Measurements from ENCODE around the gene PPM1A.

The PPM1A gene

DNA sequence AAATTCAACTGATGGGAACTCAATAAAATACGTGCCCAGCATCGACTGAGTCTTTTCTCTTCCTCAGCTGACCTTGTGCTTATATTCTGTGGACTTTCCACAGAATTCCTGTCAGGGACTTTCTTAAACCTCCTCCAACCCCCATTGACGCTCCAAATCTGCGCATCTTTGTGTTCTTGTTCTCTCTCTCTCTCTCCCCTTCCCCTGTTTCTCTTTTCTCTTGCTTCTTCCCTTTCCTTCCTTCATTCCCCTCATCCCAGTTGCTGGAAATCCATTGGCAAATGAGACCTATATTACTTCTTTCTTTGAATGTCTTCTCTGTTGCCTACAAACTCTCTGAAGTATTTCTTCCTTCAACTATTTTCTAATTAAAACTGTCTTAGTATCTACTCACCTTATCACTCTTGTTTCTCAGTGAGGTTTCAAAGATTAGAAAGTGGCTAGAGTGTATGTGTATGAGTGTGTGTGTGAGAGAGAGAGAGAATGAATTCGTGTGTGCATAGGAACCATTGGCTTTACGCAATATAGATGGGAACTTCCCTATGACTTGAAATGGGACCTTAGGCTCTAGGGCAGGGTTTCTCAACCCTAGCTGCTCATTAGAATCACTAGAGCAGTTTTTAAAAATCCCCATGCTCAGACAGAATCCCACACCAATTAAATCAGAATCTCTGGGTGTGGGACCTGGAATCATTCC, 42.0 kb upstream of the PPM1A start:
- H3K27ac ChIP-seq = no peak overlapping the region
- H3K36me3 ChIP-seq = no peaks in the 10 kb centered on the region
- TF ChIP-seq, protein P1, sequence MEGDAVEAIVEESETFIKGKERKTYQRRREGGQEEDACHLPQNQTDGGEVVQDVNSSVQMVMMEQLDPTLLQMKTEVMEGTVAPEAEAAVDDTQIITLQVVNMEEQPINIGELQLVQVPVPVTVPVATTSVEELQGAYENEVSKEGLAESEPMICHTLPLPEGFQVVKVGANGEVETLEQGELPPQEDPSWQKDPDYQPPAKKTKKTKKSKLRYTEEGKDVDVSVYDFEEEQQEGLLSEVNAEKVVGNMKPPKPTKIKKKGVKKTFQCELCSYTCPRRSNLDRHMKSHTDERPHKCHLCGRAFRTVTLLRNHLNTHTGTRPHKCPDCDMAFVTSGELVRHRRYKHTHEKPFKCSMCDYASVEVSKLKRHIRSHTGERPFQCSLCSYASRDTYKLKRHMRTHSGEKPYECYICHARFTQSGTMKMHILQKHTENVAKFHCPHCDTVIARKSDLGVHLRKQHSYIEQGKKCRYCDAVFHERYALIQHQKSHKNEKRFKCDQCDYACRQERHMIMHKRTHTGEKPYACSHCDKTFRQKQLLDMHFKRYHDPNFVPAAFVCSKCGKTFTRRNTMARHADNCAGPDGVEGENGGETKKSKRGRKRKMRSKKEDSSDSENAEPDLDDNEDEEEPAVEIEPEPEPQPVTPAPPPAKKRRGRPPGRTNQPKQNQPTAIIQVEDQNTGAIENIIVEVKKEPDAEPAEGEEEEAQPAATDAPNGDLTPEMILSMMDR (IDR thresholded peaks at IDR 0.05; ENCODE audit: low read depth, low read length) = no peak
- no peaks in the 10 kb centered on the region for H3K9me3 ChIP-seq (ENCODE audit: severe bottlenecking)
- H3K27me3 ChIP-seq (ENCODE audit: insufficient read depth, low read depth, severe bottlenecking) = no peaks in the 10 kb centered on the region
- no peak overlapping the region for H3K4me3 ChIP-seq (ENCODE audit: low read depth, low read length)
- no peak for DNase-seq

DNA sequence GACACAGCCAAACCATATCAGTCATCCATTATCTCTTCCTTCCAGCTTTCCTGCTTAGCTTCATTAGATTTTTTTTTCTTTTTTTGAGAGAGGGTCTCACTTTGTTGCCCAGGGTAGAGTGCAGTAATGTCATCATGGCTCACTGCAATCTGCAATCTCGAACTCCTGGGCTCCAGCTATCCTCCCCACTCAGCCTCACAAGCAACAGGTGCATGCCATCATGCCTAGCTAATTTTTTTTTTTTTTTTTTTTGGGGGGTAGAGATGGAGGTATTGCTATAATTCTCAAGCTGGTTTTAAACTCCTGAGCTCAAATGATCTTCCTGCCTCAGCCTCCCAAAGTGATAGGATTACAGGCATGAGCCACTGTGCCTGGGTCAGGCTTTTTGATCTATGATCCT, 38.3 kb upstream of the PPM1A start:
- Histone ChIP-seq H3K9me3 (ENCODE audit: severe bottlenecking) (no peaks in the 10 kb centered on the region), H3K36me3 (no peaks in the 10 kb centered on the region), H3K4me3 (ENCODE audit: low read depth, low read length) (no peak overlapping the region), H3K27me3 (ENCODE audit: insufficient read depth, low read depth, severe bottlenecking) (no peaks in the 10 kb centered on the region), H3K27ac (no peak overlapping the region)
- DNase-seq = no peak
- TF ChIP-seq, protein P1 (IDR thresholded peaks at IDR 0.05; ENCODE audit: low read depth, low read length) = no peak

DNA sequence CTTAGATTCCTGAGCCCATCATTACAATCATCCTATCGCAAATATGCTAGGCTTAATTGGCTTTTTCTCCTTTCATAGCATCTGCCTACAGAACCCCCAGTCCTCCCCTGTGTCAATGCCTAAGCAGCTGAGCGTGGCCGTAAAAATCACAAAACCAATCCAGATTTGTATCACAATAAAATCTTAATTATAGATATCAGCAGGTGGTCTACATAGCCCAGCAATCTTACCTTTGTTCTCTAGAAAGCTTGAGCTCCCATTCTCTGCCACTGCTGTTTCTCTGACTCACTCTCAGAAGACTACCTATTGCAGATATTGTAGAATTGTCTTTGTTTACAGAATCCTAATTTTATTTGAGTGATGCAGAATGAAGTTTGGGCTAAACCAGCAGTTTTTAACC, 37.9 kb upstream of the PPM1A start:
- Histone ChIP-seq H3K4me3 (ENCODE audit: low read depth, low read length) (no peak overlapping the region), H3K27ac (no peak overlapping the region), H3K27me3 (ENCODE audit: insufficient read depth, low read depth, severe bottlenecking) (no peaks in the 10 kb centered on the region), H3K36me3 (no peaks in the 10 kb centered on the region), H3K9me3 (ENCODE audit: severe bottlenecking) (no peaks in the 10 kb centered on the region)
- DNase-seq = no peak
- TF ChIP-seq, protein P1 (IDR thresholded peaks at IDR 0.05; ENCODE audit: low read depth, low read length) = no peak

DNA sequence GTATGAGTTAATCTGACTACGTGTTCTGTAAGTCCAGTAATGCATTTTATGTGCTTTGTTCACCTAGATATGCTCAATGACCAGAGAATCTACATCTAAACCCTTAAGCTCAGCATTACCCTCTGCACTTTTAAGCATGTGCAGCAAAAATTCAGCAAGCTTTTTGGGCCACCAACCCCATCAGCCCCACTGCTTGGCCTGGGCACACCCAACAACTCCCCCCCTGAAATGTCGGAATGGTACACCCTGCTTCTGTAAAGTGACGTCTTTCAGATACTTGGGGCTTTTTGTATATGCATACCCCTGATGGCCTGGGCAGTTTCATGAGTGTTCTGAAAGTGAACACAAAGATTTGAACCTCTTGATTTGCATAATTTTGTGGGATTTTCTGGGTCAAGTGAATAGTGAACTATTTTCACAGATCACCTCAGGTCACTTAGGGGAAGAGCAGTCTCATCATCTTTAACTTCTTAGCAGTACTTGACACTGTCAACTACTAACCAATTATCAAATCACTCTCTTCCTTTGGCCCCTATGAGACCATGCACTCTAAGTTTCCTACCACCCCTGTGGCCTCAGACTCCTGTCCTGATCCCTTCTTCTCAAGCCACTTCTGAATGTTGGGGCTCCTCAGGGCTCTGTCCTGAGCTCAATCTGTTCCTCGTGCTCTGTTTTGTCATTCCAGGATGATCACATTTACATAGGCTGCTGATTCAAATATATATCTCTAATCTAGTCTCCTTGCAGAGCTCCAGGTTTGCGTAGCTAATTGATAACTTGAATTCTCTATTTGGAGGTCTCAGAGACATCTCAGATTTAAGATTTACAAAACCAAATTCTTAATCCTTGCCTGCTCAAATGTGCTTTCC, 36.3 kb upstream of the PPM1A start:
- Histone ChIP-seq H3K4me3 (ENCODE audit: low read depth, low read length) (no peak overlapping the region), H3K27ac (no peak overlapping the region), H3K27me3 (ENCODE audit: insufficient read depth, low read depth, severe bottlenecking) (no peaks in the 10 kb centered on the region), H3K9me3 (ENCODE audit: severe bottlenecking) (no peaks in the 10 kb centered on the region), H3K36me3 (no peaks in the 10 kb centered on the region)
- DNase-seq = no peak
- TF ChIP-seq, protein P1 (IDR thresholded peaks at IDR 0.05; ENCODE audit: low read depth, low read length) = no peak

DNA sequence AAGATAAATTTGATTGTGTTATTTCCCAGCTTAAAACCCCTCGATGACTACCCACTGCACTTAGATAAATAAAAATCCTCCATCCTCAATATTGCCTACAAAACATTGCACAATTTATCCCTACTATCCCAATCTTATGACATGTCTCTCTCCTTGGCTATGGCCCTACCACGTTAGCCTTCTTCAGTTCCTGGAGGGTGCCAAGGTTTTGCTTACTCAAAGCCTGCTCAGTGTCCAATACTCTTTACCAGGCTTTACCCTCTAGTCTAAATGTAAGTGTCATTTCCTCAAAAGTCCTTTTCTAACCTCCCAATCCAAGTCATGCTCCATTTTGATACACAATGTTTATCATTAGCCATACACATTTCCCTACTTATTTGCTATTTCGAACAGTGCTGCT, 35.0 kb upstream of the PPM1A start:
- no peaks in the 10 kb centered on the region for H3K36me3 ChIP-seq
- H3K27ac ChIP-seq = no peak overlapping the region
- no peak overlapping the region for H3K4me3 ChIP-seq (ENCODE audit: low read depth, low read length)
- H3K27me3 ChIP-seq (ENCODE audit: insufficient read depth, low read depth, severe bottlenecking) = no peaks in the 10 kb centered on the region
- H3K9me3 ChIP-seq (ENCODE audit: severe bottlenecking) = no peaks in the 10 kb centered on the region
- TF ChIP-seq, protein P1 (IDR thresholded peaks at IDR 0.05; ENCODE audit: low read depth, low read length) = no peak
- DNase-seq = no peak
